ENCODE results near the gene METTL6.
"Not testable (repeated sequence)": the region's sequence is repeated elsewhere in the genome, so short reads cannot be mapped to it uniquely, and the experiment has no call there.

The METTL6 gene

GRCh38 chr3:15467227-15468181 is 40.2 kb upstream of the METTL6 start:
- H3K4me3 ChIP-seq (ENCODE audit: low read depth, low read length) = no peak overlapping the region
- TF ChIP-seq CTCF (IDR thresholded peaks at IDR 0.05; ENCODE audit: borderline replicate concordance, insufficient read depth, low read depth, low read length) = no peak

- H3K4me3 ChIP-seq (ENCODE audit: low read depth, low read length) = no peak overlapping the region
- TF ChIP-seq CTCF (IDR thresholded peaks at IDR 0.05; ENCODE audit: borderline replicate concordance, insufficient read depth, low read depth, low read length) = no peak
Measured at GRCh38 chr3:15465876-15466585, 38.7 kb upstream of the METTL6 start.

- no peak for TF ChIP-seq CTCF (IDR thresholded peaks at IDR 0.05; ENCODE audit: borderline replicate concordance, insufficient read depth, low read depth, low read length)
- no peak overlapping the region for H3K4me3 ChIP-seq (ENCODE audit: low read depth, low read length)
Measured at GRCh38 chr3:15462451-15462850, 35.1 kb upstream of the METTL6 start.

GRCh38 chr3:15460891-15461531 is 33.7 kb upstream of the METTL6 start:
- 0 out of 2 replicates have a peak, but pooled peaks have one; percentile 1 for TF ChIP-seq CTCF (IDR thresholded peaks at IDR 0.05; ENCODE audit: borderline replicate concordance, insufficient read depth, low read depth, low read length)
- no peak overlapping the region for H3K4me3 ChIP-seq (ENCODE audit: low read depth, low read length)

GRCh38 chr3:15458212-15458780 is 31.0 kb upstream of the METTL6 start:
- H3K4me3 ChIP-seq (ENCODE audit: low read depth, low read length) = no peak overlapping the region
- no peak for TF ChIP-seq CTCF (IDR thresholded peaks at IDR 0.05; ENCODE audit: borderline replicate concordance, insufficient read depth, low read depth, low read length)

- H3K4me3 ChIP-seq (ENCODE audit: low read depth, low read length) = not testable (repeated sequence)
Measured at GRCh38 chr3:15456915-15457314, 29.6 kb upstream of the METTL6 start.

GRCh38 chr3:15456321-15456720 is 29.0 kb upstream of the METTL6 start:
- no peak overlapping the region for H3K4me3 ChIP-seq (ENCODE audit: low read depth, low read length)
- TF ChIP-seq CTCF (IDR thresholded peaks at IDR 0.05; ENCODE audit: borderline replicate concordance, insufficient read depth, low read depth, low read length) = no peak

Measured in GM12875 (cell line).